GM12892 (cell line): ENCODE results near the gene MYO3B.
"Not testable (repeated sequence)": the region's sequence is repeated elsewhere in the genome, so short reads cannot be mapped to it uniquely, and the experiment has no call there.

Experiments used
- DNase-seq: peaks from one replicate; pipeline ENCODE4 v3.0.0; 2011; ENCODE audit not compliant: insufficient read length
- FAIRE-seq: peaks from 2 replicates; lab custom pipeline; 2011; peaks lifted over from hg19 to GRCh38; lab: Jason Lieb, UNC
- POLR2A ChIP-seq: IDR thresholded peaks from 2 replicates; pipeline ENCODE4 v1.6.1; 2011; ENCODE audit warnings: low read depth, low read length, control low read depth
- POLR2AphosphoS5 ChIP-seq: IDR thresholded peaks from 2 replicates; pipeline ENCODE4 v1.6.1; 2011; ENCODE audit warnings: low read depth, low read length, control low read depth
- TAF1 ChIP-seq: IDR thresholded peaks from 2 replicates; pipeline ENCODE4 v1.6.1; 2011; ENCODE audit warnings: low read depth, mild to moderate bottlenecking, control low read depth, low read length, borderline replicate concordance

MYO3B gene

GRCh38 chr2:170531876-170532275, 353.9 kb downstream of the MYO3B start:
- FAIRE-seq (no peak), DNase-seq (no peak)
- no peak for TF ChIP-seq POLR2A

- no peak for TF ChIP-seq POLR2A
- TF ChIP-seq POLR2AphosphoS5: no peak
- TF ChIP-seq TAF1: no peak
- FAIRE-seq (no peak), DNase-seq (no peak)
Measured at GRCh38 chr2:170533156-170533555, 355.2 kb downstream of the MYO3B start.

- DNase-seq (no peak), FAIRE-seq (no peak)
- TF ChIP-seq POLR2AphosphoS5 (no peak), POLR2A (no peak), TAF1 (no peak)
Measured at GRCh38 chr2:170535552-170535951, 357.6 kb downstream of the MYO3B start.

- DNase-seq (no peak), FAIRE-seq (no peak)
- no peak for TF ChIP-seq POLR2A
- no peak for TF ChIP-seq TAF1
- TF ChIP-seq POLR2AphosphoS5: no peak
Measured at GRCh38 chr2:170544817-170545216, 366.9 kb downstream of the MYO3B start.

- TF ChIP-seq POLR2A: no peak
- no peak for TF ChIP-seq TAF1
- no peak for TF ChIP-seq POLR2AphosphoS5
- no peak for DNase-seq
- FAIRE-seq: no peak
Measured at GRCh38 chr2:170548304-170548703, 370.4 kb downstream of the MYO3B start.

GRCh38 chr2:170550501-170550900, 372.6 kb downstream of the MYO3B start:
- TF ChIP-seq TAF1 (no peak), POLR2AphosphoS5 (no peak), POLR2A (no peak)
- no peak for DNase-seq
- no peak for FAIRE-seq

GRCh38 chr2:170551899-170552298, 374.0 kb downstream of the MYO3B start:
- not testable (repeated sequence) for DNase-seq

GRCh38 chr2:170553748-170554147, 375.8 kb downstream of the MYO3B start:
- FAIRE-seq (no peak), DNase-seq (no peak)
- TF ChIP-seq TAF1 (no peak), POLR2AphosphoS5 (no peak), POLR2A (no peak)

More at GRCh38 chr2:170551899-170552298, 374.0 kb downstream of the MYO3B start:
- FAIRE-seq: not testable (repeated sequence)

- no peak for FAIRE-seq
- no peak for DNase-seq
- no peak for TF ChIP-seq POLR2AphosphoS5
- no peak for TF ChIP-seq TAF1
- no peak for TF ChIP-seq POLR2A
Measured at GRCh38 chr2:170554278-170554955, 376.5 kb downstream of the MYO3B start.

- no peak for TF ChIP-seq POLR2AphosphoS5
- no peak for TF ChIP-seq POLR2A
- DNase-seq: no peak
Measured at GRCh38 chr2:170562928-170563327, 385.0 kb downstream of the MYO3B start.

GRCh38 chr2:170563401-170563800, 385.5 kb downstream of the MYO3B start:
- FAIRE-seq (no peak), DNase-seq (no peak)
- TF ChIP-seq POLR2A (no peak), TAF1 (no peak), POLR2AphosphoS5 (no peak)

More at GRCh38 chr2:170562928-170563327, 385.0 kb downstream of the MYO3B start:
- FAIRE-seq: no peak

- TF ChIP-seq POLR2A (no peak), POLR2AphosphoS5 (no peak), TAF1 (no peak)
- DNase-seq (no peak), FAIRE-seq (no peak)
Measured at GRCh38 chr2:170566138-170566537, 388.2 kb downstream of the MYO3B start.

GRCh38 chr2:170567429-170567828, 389.5 kb downstream of the MYO3B start:
- TF ChIP-seq POLR2AphosphoS5 (no peak), TAF1 (no peak), POLR2A (no peak)
- no peak for FAIRE-seq
- DNase-seq: no peak

GRCh38 chr2:170568511-170568910, 390.6 kb downstream of the MYO3B start:
- DNase-seq (no peak), FAIRE-seq (no peak)
- TF ChIP-seq TAF1 (no peak), POLR2AphosphoS5 (no peak), POLR2A (no peak)
